ENCODE results near the gene MRTFA. TPM values are rescaled to one million over a fixed set of nuclear protein-coding genes. Genes with fewer than 3 reads are reported as not detected.

MRTFA gene
- total RNA-seq, 1 experiment from 2014 or later = 28.0 TPM

DNA sequence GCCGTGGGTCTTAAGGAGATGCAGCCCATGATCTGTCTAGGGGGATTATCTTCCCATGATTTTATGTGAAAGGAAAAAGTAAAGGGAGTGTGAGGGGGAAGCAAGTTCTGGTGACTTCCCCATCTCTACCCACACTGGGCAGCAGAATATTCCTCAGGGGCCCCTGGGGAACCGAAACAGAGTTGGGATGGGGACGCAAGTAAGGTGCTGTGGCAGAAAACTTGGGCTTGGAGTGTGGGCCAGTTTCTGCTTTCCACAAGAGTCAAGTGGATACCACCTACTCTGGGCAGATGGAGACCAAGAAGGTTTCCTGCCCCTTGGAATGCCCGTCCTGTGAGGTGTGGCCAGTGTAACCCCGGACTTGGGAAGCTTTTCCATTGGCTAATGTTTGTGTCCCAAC lies 201.8 kb downstream of the MRTFA start:
- Histone ChIP-seq H3K27ac (ENCODE audit: low read depth, low read length) (no peak overlapping the region), H3K4me2 (ENCODE audit: low read length) (no peak overlapping the region), H3K9me2 (ENCODE audit: insufficient read depth) (no peaks in the 10 kb centered on the region), H2AFZ (ENCODE audit: low read depth, low read length, poor library complexity, severe bottlenecking) (no peak overlapping the region), H3K4me1 (ENCODE audit: control insufficient read depth in 1 of 2, insufficient read depth in 2 of 2, low read length in 2 of 2) (peaks cover 0 to 2% of the 10 kb centered on the region in 2 experiments; a peak in 1 of 4 replicates), H3K27me3 (ENCODE audit: insufficient read depth, low read length) (no peaks in the 10 kb centered on the region), H3K9ac (ENCODE audit: low read length) (no peak overlapping the region), H3K9me3 (ENCODE audit: control insufficient read depth in 1 of 2, insufficient read depth in 1 of 2, low read depth in 1 of 2, low read length in 2 of 2) (no peaks in the 10 kb centered on the region), H3K79me2 (ENCODE audit: insufficient read depth, low read length) (0 out of 2 replicates have a peak, but pooled peaks cover 3% of the 10 kb centered on the region), H3K4me3 (replicated peaks in 1 of 2; ENCODE audit: low read depth in 1 of 2, low read length in 2 of 2) (no peak overlapping the region), H4K20me1 (ENCODE audit: insufficient read depth) (no peaks in the 10 kb centered on the region), H3K36me3 (ENCODE audit: control insufficient read depth in 1 of 2, insufficient read depth in 2 of 2, low read length in 2 of 2) (peaks cover 0 to 4% of the 10 kb centered on the region in 2 experiments; a peak in 1 of 4 replicates)
- POLR2A ChIA-PET = no interaction called here
- intact Hi-C loops (cut with micrococcal nuclease) = loop anchor here (10.0 kb wide), 1 partner anchor 330 kb away; no protein-coding TSS in a partner anchor
- no peak for TF ChIP-seq POLR2A (IDR thresholded peaks at IDR 0.05; ENCODE audit: borderline replicate concordance, extremely low read depth, insufficient read depth, insufficient read length)
- TF ChIP-seq, protein P1, sequence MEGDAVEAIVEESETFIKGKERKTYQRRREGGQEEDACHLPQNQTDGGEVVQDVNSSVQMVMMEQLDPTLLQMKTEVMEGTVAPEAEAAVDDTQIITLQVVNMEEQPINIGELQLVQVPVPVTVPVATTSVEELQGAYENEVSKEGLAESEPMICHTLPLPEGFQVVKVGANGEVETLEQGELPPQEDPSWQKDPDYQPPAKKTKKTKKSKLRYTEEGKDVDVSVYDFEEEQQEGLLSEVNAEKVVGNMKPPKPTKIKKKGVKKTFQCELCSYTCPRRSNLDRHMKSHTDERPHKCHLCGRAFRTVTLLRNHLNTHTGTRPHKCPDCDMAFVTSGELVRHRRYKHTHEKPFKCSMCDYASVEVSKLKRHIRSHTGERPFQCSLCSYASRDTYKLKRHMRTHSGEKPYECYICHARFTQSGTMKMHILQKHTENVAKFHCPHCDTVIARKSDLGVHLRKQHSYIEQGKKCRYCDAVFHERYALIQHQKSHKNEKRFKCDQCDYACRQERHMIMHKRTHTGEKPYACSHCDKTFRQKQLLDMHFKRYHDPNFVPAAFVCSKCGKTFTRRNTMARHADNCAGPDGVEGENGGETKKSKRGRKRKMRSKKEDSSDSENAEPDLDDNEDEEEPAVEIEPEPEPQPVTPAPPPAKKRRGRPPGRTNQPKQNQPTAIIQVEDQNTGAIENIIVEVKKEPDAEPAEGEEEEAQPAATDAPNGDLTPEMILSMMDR (IDR thresholded peaks at IDR 0.05 in 2 of 3, conservative IDR thresholded peaks at IDR 0.05 in 1 of 3; ENCODE audit: borderline replicate concordance in 1 of 3, insufficient read depth in 1 of 3, low read depth in 2 of 3, low read length in 2 of 3) = no peak
- TF ChIP-seq ZFX (IDR thresholded peaks at IDR 0.05) = no peak
- TF ChIP-seq, protein P2, sequence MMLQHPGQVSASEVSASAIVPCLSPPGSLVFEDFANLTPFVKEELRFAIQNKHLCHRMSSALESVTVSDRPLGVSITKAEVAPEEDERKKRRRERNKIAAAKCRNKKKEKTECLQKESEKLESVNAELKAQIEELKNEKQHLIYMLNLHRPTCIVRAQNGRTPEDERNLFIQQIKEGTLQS (IDR thresholded peaks at IDR 0.05) = no peak
- TF ChIP-seq SP1 (IDR thresholded peaks at IDR 0.05; ENCODE audit: low read depth) = no peak
- TF ChIP-seq FOSL1 (IDR thresholded peaks at IDR 0.05; ENCODE audit: low read depth) = no peak
- TF ChIP-seq SRF (IDR thresholded peaks at IDR 0.05; ENCODE audit: low read depth) = no peak
- ATAC-seq (no peak), DNase-seq (ENCODE audit: low read depth, low spot score) (no peak)
- CTCF ChIA-PET = no interaction called here
- BruUV-seq (replicated peaks) = no TSS peak
- RAD21 ChIA-PET (ENCODE audit: low non-redundant PET in 1 of 2, low total read pairs in 2 of 2, uncharacterized antibody in 2 of 2, unreplicated experiment in 2 of 2) = interaction anchor here in 1 of 2 experiments (0.7 kb wide), 1 partner anchor 84 kb away, joined by 3 read pairs; no protein-coding TSS in a partner anchor

GRCh38 chr22:40434106-40434505 lies 202.4 kb downstream of the MRTFA start:
- ChIA-PET POLR2A (no interaction called here), RAD21 (ENCODE audit: low non-redundant PET in 1 of 2, low total read pairs in 2 of 2, uncharacterized antibody in 2 of 2, unreplicated experiment in 2 of 2) (interaction anchor here in 1 of 2 experiments (0.7 kb wide), 1 partner anchor 84 kb away, joined by 3 read pairs; no protein-coding TSS in a partner anchor), CTCF (no interaction called here)
- Histone ChIP-seq H4K20me1 (ENCODE audit: insufficient read depth) (no peaks in the 10 kb centered on the region), H3K4me2 (ENCODE audit: low read length) (no peak overlapping the region), H2AFZ (ENCODE audit: low read depth, low read length, poor library complexity, severe bottlenecking) (no peak overlapping the region), H3K79me2 (ENCODE audit: insufficient read depth, low read length) (0 out of 2 replicates have a peak, but pooled peaks cover 3% of the 10 kb centered on the region), H3K4me3 (replicated peaks in 1 of 2; ENCODE audit: low read depth in 1 of 2, low read length in 2 of 2) (no peak overlapping the region), H3K4me1 (ENCODE audit: control insufficient read depth in 1 of 2, insufficient read depth in 2 of 2, low read length in 2 of 2) (peaks cover 0 to 2% of the 10 kb centered on the region in 2 experiments; a peak in 1 of 4 replicates), H3K36me3 (ENCODE audit: control insufficient read depth in 1 of 2, insufficient read depth in 2 of 2, low read length in 2 of 2) (peaks cover 0 to 4% of the 10 kb centered on the region in 2 experiments; a peak in 1 of 4 replicates), H3K27ac (ENCODE audit: low read depth, low read length) (no peak overlapping the region), H3K9me2 (ENCODE audit: insufficient read depth) (no peaks in the 10 kb centered on the region), H3K9me3 (ENCODE audit: control insufficient read depth in 1 of 2, insufficient read depth in 1 of 2, low read depth in 1 of 2, low read length in 2 of 2) (no peaks in the 10 kb centered on the region), H3K27me3 (ENCODE audit: insufficient read depth, low read length) (no peaks in the 10 kb centered on the region), H3K9ac (ENCODE audit: low read length) (no peak overlapping the region)
- DNase-seq (ENCODE audit: low read depth, low spot score) (no peak), ATAC-seq (no peak)
- TF ChIP-seq CBX3 (IDR thresholded peaks at IDR 0.05; ENCODE audit: low read depth) = no peak
- TF ChIP-seq, protein P1 (IDR thresholded peaks at IDR 0.05 in 2 of 3, conservative IDR thresholded peaks at IDR 0.05 in 1 of 3; ENCODE audit: borderline replicate concordance in 1 of 3, insufficient read depth in 1 of 3, low read depth in 2 of 3, low read length in 2 of 3) = no peak
- TF ChIP-seq SP1 (IDR thresholded peaks at IDR 0.05; ENCODE audit: low read depth) = no peak
- TF ChIP-seq, protein P2 (IDR thresholded peaks at IDR 0.05) = no peak
- TF ChIP-seq EGR1 (IDR thresholded peaks at IDR 0.05; ENCODE audit: low read depth) = no peak
- no peak for TF ChIP-seq REST (IDR thresholded peaks at IDR 0.05; ENCODE audit: low read depth)
- TF ChIP-seq ELF1 (IDR thresholded peaks at IDR 0.05; ENCODE audit: borderline replicate concordance, low read depth) = no peak
- intact Hi-C loops (cut with micrococcal nuclease) = loop anchor here (10.0 kb wide), 1 partner anchor 331 kb away; no protein-coding TSS in a partner anchor
- TSS peak; percentile 29 for BruUV-seq (replicated peaks)
